ENCODE results near the gene CASP9.

DNA sequence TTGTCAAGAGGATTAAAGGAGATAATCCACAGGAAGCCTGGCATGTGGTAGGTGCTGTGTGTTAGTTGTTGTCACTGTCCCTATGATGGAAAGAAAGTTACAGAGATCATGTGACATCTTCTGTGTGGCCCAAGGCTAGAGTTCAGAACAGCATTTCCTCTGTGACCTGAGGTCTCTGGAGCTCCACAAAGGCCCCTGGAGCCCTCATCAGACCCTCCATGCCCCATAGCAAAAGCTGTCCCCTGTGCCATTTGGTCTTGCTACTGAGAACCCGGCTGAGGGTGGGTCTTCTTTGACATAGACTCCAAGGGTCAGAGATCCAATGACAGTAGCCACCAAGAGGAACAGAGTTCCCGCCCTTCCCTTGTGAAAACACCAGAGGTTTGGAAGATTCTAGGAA is 40.0 kb downstream of the CASP9 start:
- no peak for TF ChIP-seq ZNF555 (tag by site-specific recombination; conservative IDR thresholded peaks at IDR 0.05)
- TF ChIP-seq, protein P1, sequence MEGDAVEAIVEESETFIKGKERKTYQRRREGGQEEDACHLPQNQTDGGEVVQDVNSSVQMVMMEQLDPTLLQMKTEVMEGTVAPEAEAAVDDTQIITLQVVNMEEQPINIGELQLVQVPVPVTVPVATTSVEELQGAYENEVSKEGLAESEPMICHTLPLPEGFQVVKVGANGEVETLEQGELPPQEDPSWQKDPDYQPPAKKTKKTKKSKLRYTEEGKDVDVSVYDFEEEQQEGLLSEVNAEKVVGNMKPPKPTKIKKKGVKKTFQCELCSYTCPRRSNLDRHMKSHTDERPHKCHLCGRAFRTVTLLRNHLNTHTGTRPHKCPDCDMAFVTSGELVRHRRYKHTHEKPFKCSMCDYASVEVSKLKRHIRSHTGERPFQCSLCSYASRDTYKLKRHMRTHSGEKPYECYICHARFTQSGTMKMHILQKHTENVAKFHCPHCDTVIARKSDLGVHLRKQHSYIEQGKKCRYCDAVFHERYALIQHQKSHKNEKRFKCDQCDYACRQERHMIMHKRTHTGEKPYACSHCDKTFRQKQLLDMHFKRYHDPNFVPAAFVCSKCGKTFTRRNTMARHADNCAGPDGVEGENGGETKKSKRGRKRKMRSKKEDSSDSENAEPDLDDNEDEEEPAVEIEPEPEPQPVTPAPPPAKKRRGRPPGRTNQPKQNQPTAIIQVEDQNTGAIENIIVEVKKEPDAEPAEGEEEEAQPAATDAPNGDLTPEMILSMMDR (tag by site-specific recombination; IDR thresholded peaks at IDR 0.05) = no peak
- no peak for TF ChIP-seq ZNF335 (tag by site-specific recombination; conservative IDR thresholded peaks at IDR 0.05)
- TF ChIP-seq, protein P2, sequence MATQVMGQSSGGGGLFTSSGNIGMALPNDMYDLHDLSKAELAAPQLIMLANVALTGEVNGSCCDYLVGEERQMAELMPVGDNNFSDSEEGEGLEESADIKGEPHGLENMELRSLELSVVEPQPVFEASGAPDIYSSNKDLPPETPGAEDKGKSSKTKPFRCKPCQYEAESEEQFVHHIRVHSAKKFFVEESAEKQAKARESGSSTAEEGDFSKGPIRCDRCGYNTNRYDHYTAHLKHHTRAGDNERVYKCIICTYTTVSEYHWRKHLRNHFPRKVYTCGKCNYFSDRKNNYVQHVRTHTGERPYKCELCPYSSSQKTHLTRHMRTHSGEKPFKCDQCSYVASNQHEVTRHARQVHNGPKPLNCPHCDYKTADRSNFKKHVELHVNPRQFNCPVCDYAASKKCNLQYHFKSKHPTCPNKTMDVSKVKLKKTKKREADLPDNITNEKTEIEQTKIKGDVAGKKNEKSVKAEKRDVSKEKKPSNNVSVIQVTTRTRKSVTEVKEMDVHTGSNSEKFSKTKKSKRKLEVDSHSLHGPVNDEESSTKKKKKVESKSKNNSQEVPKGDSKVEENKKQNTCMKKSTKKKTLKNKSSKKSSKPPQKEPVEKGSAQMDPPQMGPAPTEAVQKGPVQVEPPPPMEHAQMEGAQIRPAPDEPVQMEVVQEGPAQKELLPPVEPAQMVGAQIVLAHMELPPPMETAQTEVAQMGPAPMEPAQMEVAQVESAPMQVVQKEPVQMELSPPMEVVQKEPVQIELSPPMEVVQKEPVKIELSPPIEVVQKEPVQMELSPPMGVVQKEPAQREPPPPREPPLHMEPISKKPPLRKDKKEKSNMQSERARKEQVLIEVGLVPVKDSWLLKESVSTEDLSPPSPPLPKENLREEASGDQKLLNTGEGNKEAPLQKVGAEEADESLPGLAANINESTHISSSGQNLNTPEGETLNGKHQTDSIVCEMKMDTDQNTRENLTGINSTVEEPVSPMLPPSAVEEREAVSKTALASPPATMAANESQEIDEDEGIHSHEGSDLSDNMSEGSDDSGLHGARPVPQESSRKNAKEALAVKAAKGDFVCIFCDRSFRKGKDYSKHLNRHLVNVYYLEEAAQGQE (tag by site-specific recombination; IDR thresholded peaks at IDR 0.05) = no peak
- no peak for TF ChIP-seq ZNF174 (tag by site-specific recombination; IDR thresholded peaks at IDR 0.05)
- no peak for TF ChIP-seq ZBTB8A (tag by site-specific recombination; IDR thresholded peaks at IDR 0.05)
- no peak for TF ChIP-seq GLI4 (tag by site-specific recombination; IDR thresholded peaks at IDR 0.05)
- no peak for TF ChIP-seq ZNF530 (tag by site-specific recombination; IDR thresholded peaks at IDR 0.05; ENCODE audit: low read depth)
- TF ChIP-seq ZNF707 (tag by site-specific recombination; IDR thresholded peaks at IDR 0.05) = no peak
- no peak for TF ChIP-seq ZNF843 (tag by site-specific recombination; IDR thresholded peaks at IDR 0.05)
